Brain pericyte (primary cell): Measurements from ENCODE around the gene MINAR2.

Experiments used
- DNase-seq: peaks from one replicate; pipeline ENCODE4 v3.0.0-alpha.2; 2012; ENCODE audit warnings: low read depth, low spot score

The MINAR2 gene

GRCh38 chr5:129771058-129771838 is 23.4 kb downstream of the MINAR2 start:
- DNase-seq, result peak; percentile 4

GRCh38 chr5:129773376-129773775 is 25.5 kb downstream of the MINAR2 start:
- no peak for DNase-seq

GRCh38 chr5:129781594-129781993 is 33.7 kb downstream of the MINAR2 start:
- DNase-seq, result no peak

GRCh38 chr5:129803403-129803802 is 55.5 kb downstream of the MINAR2 start:
- no peak for DNase-seq

- no peak for DNase-seq
These were observed 56.8 kb downstream of the MINAR2 start for GRCh38 chr5:129804705-129805104.

GRCh38 chr5:129807162-129807814 is 59.4 kb downstream of the MINAR2 start:
- DNase-seq, result no peak
